Hematopoietic multipotent progenitor cell treated with erythropoietin and hydrocortisone succinate and interleukin-3 and kit ligand, for 8 days (in vitro differentiated cells): ENCODE data around the gene ENDOV.
A peak's percentile ranks its signal among the peaks of the same experiment; 100 is the strongest.

Experiments used
- DNase-seq: peaks from one replicate; pipeline ENCODE4 v3.0.0-alpha.2; 2015

The ENDOV gene

GRCh38 chr17:80452173-80452915, 37.4 kb downstream of the ENDOV start:
- no peak for DNase-seq

- DNase-seq = no peak
Measured at GRCh38 chr17:80453126-80453997, 38.4 kb downstream of the ENDOV start.

- DNase-seq = peak; percentile 5
Measured at GRCh38 chr17:80453998-80454556, 39.1 kb downstream of the ENDOV start.

GRCh38 chr17:80454557-80455335, 39.8 kb downstream of the ENDOV start:
- DNase-seq = peak; percentile 95

- DNase-seq = peak; percentile 67
Measured at GRCh38 chr17:80455336-80455710, 40.4 kb downstream of the ENDOV start.

- DNase-seq = peak; percentile 39
Measured at GRCh38 chr17:80455784-80456183, 40.8 kb downstream of the ENDOV start.

GRCh38 chr17:80456465-80457235, 41.7 kb downstream of the ENDOV start:
- no peak for DNase-seq

GRCh38 chr17:80457236-80457856, 42.4 kb downstream of the ENDOV start:
- peak; percentile 76 for DNase-seq

- DNase-seq = no peak
Measured at GRCh38 chr17:80458016-80458415, 43.0 kb downstream of the ENDOV start.

GRCh38 chr17:80459234-80459633, 44.3 kb downstream of the ENDOV start:
- DNase-seq = no peak

- no peak for DNase-seq
Measured at GRCh38 chr17:80460429-80460834, 45.5 kb downstream of the ENDOV start.

- no peak for DNase-seq
Measured at GRCh38 chr17:80461528-80462160, 46.7 kb downstream of the ENDOV start.

- no peak for DNase-seq
Measured at GRCh38 chr17:80463784-80464400, 48.9 kb downstream of the ENDOV start.

- DNase-seq = no peak
Measured at GRCh38 chr17:80464486-80464885, 49.5 kb downstream of the ENDOV start.

- no peak for DNase-seq
Measured at GRCh38 chr17:80465327-80465974, 50.5 kb downstream of the ENDOV start.

- no peak for DNase-seq
Measured at GRCh38 chr17:80466188-80466705, 51.3 kb downstream of the ENDOV start.

GRCh38 chr17:80468242-80468641, 53.3 kb downstream of the ENDOV start:
- no peak for DNase-seq

- DNase-seq = no peak
Measured at GRCh38 chr17:80468781-80469493, 54.0 kb downstream of the ENDOV start.

- DNase-seq = no peak
Measured at GRCh38 chr17:80469667-80470066, 54.7 kb downstream of the ENDOV start.
